Neural cell (in vitro differentiated cells): ENCODE results near the gene SLAMF9. TPM values are rescaled to one million over a fixed set of nuclear protein-coding genes. Genes with fewer than 3 reads are reported as not detected.
A peak's percentile ranks its signal among the peaks of the same experiment; 100 is the strongest.

Experiments used
- H2AFZ ChIP-seq: fragments of 200-600, 300-800 bp; sonication (generic), shearing (Covaris generic); 2 replicates; pipeline ENCODE4 v1.6.0; 2014; ENCODE audit warnings: low read depth, mild to moderate bottlenecking, antibody characterized with exemption, low read length, moderate library complexity
- H3F3A ChIP-seq: fragments of 200-600 bp; shearing (Covaris generic); 2 replicates; pipeline ENCODE4 v1.6.1; 2016; ENCODE audit warnings: mild to moderate bottlenecking, moderate library complexity, mixed read lengths, antibody characterized with exemption, low read length; ENCODE audit not compliant: insufficient read depth, poor library complexity, severe bottlenecking
- H3K27ac ChIP-seq: fragments of 200-600, 300-800 bp; sonication (generic), shearing (Covaris generic); 2 replicates; pipeline ENCODE4 v1.5.1; 2014; ENCODE audit warnings: mild to moderate bottlenecking, low read length, moderate library complexity
- H3K27me3 ChIP-seq: fragments of 300-800, 200-600 bp; sonication (generic), shearing (Covaris generic); 2 replicates; pipeline ENCODE4 v1.6.0; 2014; ENCODE audit warnings: mild to moderate bottlenecking, low read depth, low read length, moderate library complexity; ENCODE audit not compliant: insufficient read depth
- H3K36me3 ChIP-seq: fragments of 300-800, 200-600 bp; sonication (generic), shearing (Covaris generic); 2 replicates; pipeline ENCODE4 v1.5.1; 2014; ENCODE audit warnings: mild to moderate bottlenecking, antibody characterized with exemption, low read length, moderate library complexity; ENCODE audit not compliant: insufficient read depth
- H3K4me2 ChIP-seq: fragments of 300-800, 200-600 bp; sonication (generic), shearing (Covaris generic); 2 replicates; pipeline ENCODE4 v1.6.0; 2014; ENCODE audit warnings: mild to moderate bottlenecking, low read length
- H3K4me3 ChIP-seq: fragments of 300-800, 200-600 bp; sonication (generic), shearing (Covaris generic); 2 replicates; pipeline ENCODE4 v1.5.1; 2014; ENCODE audit warnings: mild to moderate bottlenecking, low read length, moderate library complexity
- H3K79me2 ChIP-seq: fragments of 200-600 bp; shearing (Covaris generic); replicated peaks from 2 replicates; pipeline ENCODE4 v1.6.0; 2014; ENCODE audit warnings: mild to moderate bottlenecking, low read length, moderate library complexity; ENCODE audit not compliant: insufficient read depth
- H3K9ac ChIP-seq: fragments of 300-800, 200-600 bp; sonication (generic), shearing (Covaris generic); 2 replicates; pipeline ENCODE4 v1.6.1; 2016; ENCODE audit warnings: mild to moderate bottlenecking, low read length, mixed read lengths
- H3K9me2 ChIP-seq: fragments of 200-600 bp; shearing (Covaris generic); 2 replicates; pipeline ENCODE4 v1.6.1; 2016; ENCODE audit warnings: mild to moderate bottlenecking, low read length, mixed read lengths; ENCODE audit not compliant: insufficient read depth
- H3K9me3 ChIP-seq: fragments of 200-600, 300-800 bp; sonication (generic), shearing (Covaris generic); 2 replicates; pipeline ENCODE4 v1.6.1; 2016; ENCODE audit warnings: mild to moderate bottlenecking, mixed run types, low read length, moderate library complexity, mixed read lengths
- H4K20me1 ChIP-seq: fragments of 200-600 bp; shearing (Covaris generic); 2 replicates; pipeline ENCODE4 v1.6.1; 2016; ENCODE audit warnings: mild to moderate bottlenecking, mixed run types; ENCODE audit not compliant: insufficient read depth
- EP300 ChIP-seq: fragments of 450-650 bp; conservative IDR thresholded peaks from 2 replicates; pipeline ENCODE4 v1.6.1; 2014; ENCODE audit warnings: antibody characterized with exemption, mild to moderate bottlenecking, moderate library complexity; ENCODE audit not compliant: poor library complexity, severe bottlenecking
- EZH2 ChIP-seq: fragments of 200-600, 300-800 bp; shearing (Covaris generic), sonication (generic); IDR thresholded peaks from 2 replicates; pipeline ENCODE4 v1.6.1; 2014; ENCODE audit warnings: antibody characterized with exemption, low read length, borderline replicate concordance, mild to moderate bottlenecking; ENCODE audit not compliant: insufficient read depth, poor library complexity, severe bottlenecking
- MXI1 ChIP-seq: fragments of 450-650 bp; conservative IDR thresholded peaks from 2 replicates; pipeline ENCODE4 v1.6.1; 2014; ENCODE audit warnings: antibody characterized with exemption, mild to moderate bottlenecking; ENCODE audit not compliant: poor library complexity, severe bottlenecking
- POLR2AphosphoS5 ChIP-seq: IDR thresholded peaks from 2 replicates; pipeline ENCODE4 v1.6.1; 2012
- RAD21 ChIP-seq: fragments of 450-650 bp; conservative IDR thresholded peaks from 2 replicates; pipeline ENCODE4 v1.6.1; 2014; ENCODE audit warnings: antibody characterized with exemption, mild to moderate bottlenecking, moderate library complexity
- SMC3 ChIP-seq: fragments of 450-650 bp; conservative IDR thresholded peaks from 2 replicates; pipeline ENCODE4 v1.6.1; 2014; ENCODE audit warnings: antibody characterized with exemption, mild to moderate bottlenecking, moderate library complexity; ENCODE audit not compliant: poor library complexity
- TAF1 ChIP-seq: IDR thresholded peaks from 2 replicates; pipeline ENCODE4 v1.6.1; 2012; ENCODE audit warnings: low read depth
- polyA plus RNA-seq: library from polyadenylated mRNA; depleted of rRNA; stranded (reverse); fragments of >200 nt; gene quantifications from 2 replicates; pipeline ENCODE4 v1.2.3, GENCODE V29; 2014
- TF ChIP-seq, protein P1 (sequence below): IDR thresholded peaks from 2 replicates; pipeline ENCODE4 v1.6.1; 2012; ENCODE audit warnings: borderline replicate concordance
- TF ChIP-seq, protein P2 (sequence below): fragments of 450-650 bp; IDR thresholded peaks from 2 replicates; pipeline ENCODE4 v1.5.1; 2014; ENCODE audit warnings: antibody characterized with exemption, mild to moderate bottlenecking, moderate library complexity; ENCODE audit not compliant: poor library complexity, severe bottlenecking

Gene SLAMF9
- polyA plus RNA-seq, 1 donor from 2014 or later, result not detected

DNA sequence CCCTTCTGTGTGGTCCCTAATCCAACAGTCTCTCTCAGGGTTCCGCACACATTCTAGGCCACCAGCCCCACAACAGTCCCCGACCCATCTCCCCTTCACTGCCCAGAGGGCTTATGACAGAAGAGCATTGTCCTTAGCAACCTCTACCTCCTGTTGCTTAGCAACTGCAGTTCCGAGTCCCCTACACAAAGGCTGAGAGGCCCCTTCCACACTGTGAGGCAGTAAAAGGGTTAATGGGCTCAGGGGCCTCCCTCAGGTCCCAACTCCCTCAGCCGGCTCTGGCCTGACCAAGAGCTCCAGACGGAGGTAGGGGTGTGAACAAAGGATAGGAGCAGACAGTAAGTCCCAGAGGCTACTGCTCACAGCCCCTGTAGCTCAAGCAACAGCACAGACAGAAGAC, 12.9 kb downstream of the SLAMF9 start:
- peak overlapping the region; percentile 58 for H3K4me3 ChIP-seq
- no peaks in the 10 kb centered on the region for H3F3A ChIP-seq
- peak overlapping the region; percentile 38 for H2AFZ ChIP-seq
- TF ChIP-seq RAD21, result peak; percentile 21
- TF ChIP-seq EZH2, result no peak
- TF ChIP-seq SMC3, result peak; percentile 23
- TF ChIP-seq, protein P1, sequence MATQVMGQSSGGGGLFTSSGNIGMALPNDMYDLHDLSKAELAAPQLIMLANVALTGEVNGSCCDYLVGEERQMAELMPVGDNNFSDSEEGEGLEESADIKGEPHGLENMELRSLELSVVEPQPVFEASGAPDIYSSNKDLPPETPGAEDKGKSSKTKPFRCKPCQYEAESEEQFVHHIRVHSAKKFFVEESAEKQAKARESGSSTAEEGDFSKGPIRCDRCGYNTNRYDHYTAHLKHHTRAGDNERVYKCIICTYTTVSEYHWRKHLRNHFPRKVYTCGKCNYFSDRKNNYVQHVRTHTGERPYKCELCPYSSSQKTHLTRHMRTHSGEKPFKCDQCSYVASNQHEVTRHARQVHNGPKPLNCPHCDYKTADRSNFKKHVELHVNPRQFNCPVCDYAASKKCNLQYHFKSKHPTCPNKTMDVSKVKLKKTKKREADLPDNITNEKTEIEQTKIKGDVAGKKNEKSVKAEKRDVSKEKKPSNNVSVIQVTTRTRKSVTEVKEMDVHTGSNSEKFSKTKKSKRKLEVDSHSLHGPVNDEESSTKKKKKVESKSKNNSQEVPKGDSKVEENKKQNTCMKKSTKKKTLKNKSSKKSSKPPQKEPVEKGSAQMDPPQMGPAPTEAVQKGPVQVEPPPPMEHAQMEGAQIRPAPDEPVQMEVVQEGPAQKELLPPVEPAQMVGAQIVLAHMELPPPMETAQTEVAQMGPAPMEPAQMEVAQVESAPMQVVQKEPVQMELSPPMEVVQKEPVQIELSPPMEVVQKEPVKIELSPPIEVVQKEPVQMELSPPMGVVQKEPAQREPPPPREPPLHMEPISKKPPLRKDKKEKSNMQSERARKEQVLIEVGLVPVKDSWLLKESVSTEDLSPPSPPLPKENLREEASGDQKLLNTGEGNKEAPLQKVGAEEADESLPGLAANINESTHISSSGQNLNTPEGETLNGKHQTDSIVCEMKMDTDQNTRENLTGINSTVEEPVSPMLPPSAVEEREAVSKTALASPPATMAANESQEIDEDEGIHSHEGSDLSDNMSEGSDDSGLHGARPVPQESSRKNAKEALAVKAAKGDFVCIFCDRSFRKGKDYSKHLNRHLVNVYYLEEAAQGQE, result peak; percentile 30
- TF ChIP-seq TAF1, result no peak
- peak; percentile 38 for TF ChIP-seq POLR2AphosphoS5
- peak; percentile 9 for TF ChIP-seq EP300
- H3K4me2 ChIP-seq, result peak overlapping the region; percentile 58
- no peaks in the 10 kb centered on the region for H3K9me3 ChIP-seq
- H3K36me3 ChIP-seq, result no peaks in the 10 kb centered on the region
- H4K20me1 ChIP-seq, result no peaks in the 10 kb centered on the region
- no peaks in the 10 kb centered on the region for H3K9me2 ChIP-seq
- peak overlapping the region; percentile 73 for H3K27ac ChIP-seq
- H3K79me2 ChIP-seq, result peaks cover 19% of the 10 kb centered on the region
- H3K9ac ChIP-seq, result peak overlapping the region; percentile 58
- H3K27me3 ChIP-seq, result no peaks in the 10 kb centered on the region

GRCh38 chr1:159940006-159940620, 13.9 kb downstream of the SLAMF9 start:
- H3K9me3 ChIP-seq, result no peaks in the 10 kb centered on the region
- no peaks in the 10 kb centered on the region for H3K27me3 ChIP-seq
- H4K20me1 ChIP-seq, result no peaks in the 10 kb centered on the region
- H3K9me2 ChIP-seq, result no peaks in the 10 kb centered on the region
- H3F3A ChIP-seq, result no peaks in the 10 kb centered on the region
- no peaks in the 10 kb centered on the region for H3K36me3 ChIP-seq
- H3K4me3 ChIP-seq, result peak overlapping the region; percentile 58
- H3K4me2 ChIP-seq, result peak overlapping the region; percentile 58
- H3K79me2 ChIP-seq, result peaks cover 19% of the 10 kb centered on the region
- no peak overlapping the region for H3K9ac ChIP-seq
- H2AFZ ChIP-seq, result no peak overlapping the region
- TF ChIP-seq MXI1 (no peak), SMC3 (no peak), EP300 (no peak), POLR2AphosphoS5 (no peak), RAD21 (no peak), TAF1 (no peak)
- TF ChIP-seq, protein P2, sequence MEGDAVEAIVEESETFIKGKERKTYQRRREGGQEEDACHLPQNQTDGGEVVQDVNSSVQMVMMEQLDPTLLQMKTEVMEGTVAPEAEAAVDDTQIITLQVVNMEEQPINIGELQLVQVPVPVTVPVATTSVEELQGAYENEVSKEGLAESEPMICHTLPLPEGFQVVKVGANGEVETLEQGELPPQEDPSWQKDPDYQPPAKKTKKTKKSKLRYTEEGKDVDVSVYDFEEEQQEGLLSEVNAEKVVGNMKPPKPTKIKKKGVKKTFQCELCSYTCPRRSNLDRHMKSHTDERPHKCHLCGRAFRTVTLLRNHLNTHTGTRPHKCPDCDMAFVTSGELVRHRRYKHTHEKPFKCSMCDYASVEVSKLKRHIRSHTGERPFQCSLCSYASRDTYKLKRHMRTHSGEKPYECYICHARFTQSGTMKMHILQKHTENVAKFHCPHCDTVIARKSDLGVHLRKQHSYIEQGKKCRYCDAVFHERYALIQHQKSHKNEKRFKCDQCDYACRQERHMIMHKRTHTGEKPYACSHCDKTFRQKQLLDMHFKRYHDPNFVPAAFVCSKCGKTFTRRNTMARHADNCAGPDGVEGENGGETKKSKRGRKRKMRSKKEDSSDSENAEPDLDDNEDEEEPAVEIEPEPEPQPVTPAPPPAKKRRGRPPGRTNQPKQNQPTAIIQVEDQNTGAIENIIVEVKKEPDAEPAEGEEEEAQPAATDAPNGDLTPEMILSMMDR, result no peak
- peak overlapping the region; percentile 73 for H3K27ac ChIP-seq
